Large intestine (tissue), 3 donors: Measurements from ENCODE around the gene RFTN2. TPM values are rescaled to one million over a fixed set of nuclear protein-coding genes. Genes with fewer than 3 reads are reported as not detected.
"Not testable (repeated sequence)": the region's sequence is repeated elsewhere in the genome, so short reads cannot be mapped to it uniquely, and the experiment has no call there.

Experiments
- DNase-seq, 2 donors: peaks; one replicate each; pipeline versions ENCODE4 v3.0.0 to v3.0.0-alpha.2; 2013
- H3K27ac ChIP-seq: one replicate; pipeline ENCODE4 v1.5.1; 2013; ENCODE audit warnings: low read length
- H3K27me3 ChIP-seq: 2 replicates; pipeline ENCODE4 v1.6.1; 2013; ENCODE audit warnings: low read length; ENCODE audit not compliant: control insufficient read depth, insufficient read depth
- H3K36me3 ChIP-seq: 2 replicates; pipeline ENCODE4 v1.6.1; 2013; ENCODE audit warnings: low read length; ENCODE audit not compliant: control insufficient read depth, insufficient read depth
- H3K4me1 ChIP-seq: one replicate; pipeline ENCODE4 v1.6.1; 2013; ENCODE audit warnings: low read length; ENCODE audit not compliant: control insufficient read depth, insufficient read depth
- H3K4me3 ChIP-seq: one replicate; pipeline ENCODE4 v1.5.1; 2013; ENCODE audit warnings: low read length
- H3K9me3 ChIP-seq: one replicate; pipeline ENCODE4 v1.6.1; 2013; ENCODE audit warnings: mild to moderate bottlenecking, low read depth, low read length, moderate library complexity; ENCODE audit not compliant: control insufficient read depth
- WGBS: methylation state at CpG from one replicate; pipeline ENCODE4 v1.1.5; 2013; ENCODE audit warnings: low lambda C conversion rate; ENCODE audit not compliant: insufficient coverage; 5-methylcytosine and 5-hydroxymethylcytosine counted together
- polyA plus RNA-seq: library from polyadenylated mRNA; unstranded; fragments of 120-200 nt; gene quantifications from one replicate; pipeline ENCODE4 v1.2.1, GENCODE V29; 2013

The RFTN2 gene
- polyA plus RNA-seq, 1 donor = 4.5 TPM

DNA sequence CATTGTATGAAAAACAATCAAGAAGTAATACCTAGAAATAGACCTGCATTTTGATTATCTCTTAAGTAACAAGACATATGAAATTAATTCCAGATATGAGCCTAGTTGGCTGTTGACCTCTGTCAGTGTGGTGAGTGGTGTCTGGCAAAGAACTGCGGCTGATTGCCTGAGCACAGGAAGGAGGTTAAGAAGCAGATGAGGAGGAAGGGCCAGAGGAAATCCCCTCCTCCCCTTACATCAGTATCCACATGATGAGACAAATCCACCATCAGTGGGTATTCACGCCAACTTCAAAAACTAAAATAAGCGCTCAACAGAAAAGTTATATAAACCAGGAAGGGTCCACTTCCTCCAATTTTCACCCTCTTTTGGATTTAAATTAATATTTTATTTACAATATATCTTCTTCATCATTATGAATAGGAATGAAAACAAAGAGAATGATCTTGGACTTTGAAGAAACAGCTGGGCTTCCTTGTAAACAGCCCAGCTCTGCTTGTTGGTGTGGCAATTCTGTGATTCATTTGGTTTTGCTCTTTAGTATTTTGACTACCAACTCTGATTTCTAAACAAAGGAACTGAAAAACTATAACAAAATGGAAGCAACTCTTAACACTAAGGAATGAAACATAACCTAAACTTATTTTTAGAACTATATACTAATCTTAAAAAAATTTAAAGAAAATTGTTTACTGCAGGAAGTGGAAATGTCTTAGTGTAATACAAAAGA, 27.3 kb downstream of the RFTN2 start:
- Histone ChIP-seq H3K9me3 (no peaks in the 10 kb centered on the region), H3K36me3 (no peaks in the 10 kb centered on the region), H3K27ac (no peak overlapping the region), H3K4me1 (no peaks in the 10 kb centered on the region), H3K27me3 (peaks cover 2% of the 10 kb centered on the region), H3K4me3 (no peak overlapping the region)
- 100% methylated on average over 1 of the region's 3 CpGs for WGBS
- peak in 1 of 2 donors; percentile 6 for DNase-seq

DNA sequence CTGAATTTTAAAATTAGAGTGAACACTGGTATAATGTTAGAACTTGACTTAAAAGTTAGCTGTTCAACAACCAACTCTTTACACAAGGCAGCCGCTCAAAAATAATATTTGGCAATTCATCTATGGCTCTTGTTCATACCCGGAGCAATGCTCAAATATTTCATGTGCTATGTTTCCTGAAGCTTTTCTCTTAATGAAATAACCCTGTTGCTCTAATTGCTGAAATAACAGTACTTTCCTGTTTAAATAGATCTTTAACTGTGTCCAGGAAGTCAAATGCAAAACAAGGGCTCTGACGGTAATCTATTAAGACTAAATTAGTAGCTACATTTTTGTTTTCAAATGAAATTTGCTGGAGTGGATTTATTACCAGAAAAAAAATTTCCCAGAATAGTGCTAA, 33.7 kb downstream of the RFTN2 start:
- DNase-seq = no peak
- Histone ChIP-seq H3K27ac (no peak overlapping the region), H3K4me3 (no peak overlapping the region), H3K27me3 (no peaks in the 10 kb centered on the region), H3K36me3 (peaks cover 3% of the 10 kb centered on the region), H3K9me3 (no peaks in the 10 kb centered on the region), H3K4me1 (no peaks in the 10 kb centered on the region)
- 96% methylated on average over 3 of the region's 3 CpGs for WGBS

DNA sequence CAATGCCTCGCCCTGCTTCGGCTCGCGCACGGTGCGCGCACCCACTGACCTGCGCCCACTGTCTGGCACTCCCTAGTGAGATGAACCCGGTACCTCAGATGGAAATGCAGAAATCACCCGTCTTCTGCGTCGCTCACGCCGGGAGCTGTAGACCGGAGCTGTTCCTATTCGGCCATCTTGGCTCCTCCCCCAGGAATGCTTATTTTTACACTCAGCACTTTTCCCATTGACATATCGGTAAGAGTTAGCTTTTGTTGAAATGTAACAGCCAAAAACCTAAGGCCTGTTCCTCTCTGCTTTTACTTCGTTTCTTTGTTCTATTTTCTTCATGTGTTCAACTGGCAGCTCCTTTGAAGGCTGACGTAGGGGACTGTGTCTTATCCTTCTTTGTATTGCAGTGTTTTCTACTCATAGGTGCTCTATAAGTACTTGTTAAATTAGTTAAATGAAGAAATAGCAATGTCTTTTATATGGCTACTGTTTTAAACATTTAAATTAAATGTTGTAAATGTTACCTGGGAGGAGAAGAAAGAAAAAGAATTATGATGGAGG, 34.7 kb downstream of the RFTN2 start:
- H3K27me3 ChIP-seq, H3K9me3 ChIP-seq, DNase-seq, H3K4me3 ChIP-seq, H3K4me1 ChIP-seq, H3K27ac ChIP-seq, H3K36me3 ChIP-seq: not testable (repeated sequence)
- WGBS = 83% methylated on average over 1 of the region's 19 CpGs

DNA sequence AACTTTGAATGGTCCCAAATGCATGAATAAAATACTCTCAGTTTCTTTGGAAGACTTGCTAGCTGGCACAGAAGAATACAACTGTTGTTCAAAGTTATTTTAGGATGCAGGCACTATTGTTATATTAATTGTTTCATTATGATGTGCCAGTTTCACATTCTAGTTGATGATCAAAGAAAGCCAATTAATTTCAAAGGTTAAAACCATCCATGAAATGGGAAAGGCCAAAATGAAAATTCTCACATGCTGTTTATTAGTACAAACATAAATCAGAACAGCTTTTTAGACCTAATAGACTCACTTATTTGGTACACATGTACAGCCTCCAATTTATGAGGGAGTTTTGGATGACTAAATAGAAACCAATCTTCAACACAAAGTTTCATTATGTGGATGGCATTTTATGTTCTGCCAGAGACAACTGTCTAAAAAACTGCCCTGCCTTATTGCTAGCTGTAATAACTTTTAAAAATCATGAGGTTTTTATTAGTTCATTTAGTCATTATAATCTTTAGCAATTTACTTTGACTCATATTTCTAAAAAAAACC, 42.2 kb downstream of the RFTN2 start:
- no peaks in the 10 kb centered on the region for H3K27me3 ChIP-seq
- no peak overlapping the region for H3K27ac ChIP-seq
- no peaks in the 10 kb centered on the region for H3K4me1 ChIP-seq
- no peak for DNase-seq
- H3K9me3 ChIP-seq = no peaks in the 10 kb centered on the region
- no peaks in the 10 kb centered on the region for H3K36me3 ChIP-seq
- no peak overlapping the region for H3K4me3 ChIP-seq

DNA sequence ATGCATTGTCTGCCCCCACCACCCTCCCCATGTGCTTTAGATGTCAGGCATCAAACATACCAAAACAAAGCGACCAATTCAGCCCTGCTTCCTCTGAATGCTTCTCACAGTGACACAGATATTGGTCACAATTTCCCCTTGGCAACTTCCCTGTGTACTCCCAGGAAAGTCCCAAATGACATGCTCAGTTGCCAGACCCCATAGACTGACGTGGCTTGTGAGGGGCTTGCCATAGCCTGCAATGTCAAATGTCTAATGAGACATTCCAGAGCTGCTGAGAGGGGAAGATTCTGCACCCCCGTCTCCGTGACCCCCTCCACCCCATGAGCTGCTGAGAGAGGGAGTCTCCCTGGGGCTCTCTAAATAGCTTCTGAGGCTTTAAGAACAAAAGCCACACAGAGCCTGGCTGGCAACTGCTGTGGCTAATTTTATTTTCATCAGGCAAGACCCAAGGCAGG, 47.3 kb downstream of the RFTN2 start:
- Histone ChIP-seq H3K4me3 (no peak overlapping the region), H3K27ac (no peak overlapping the region), H3K27me3 (no peaks in the 10 kb centered on the region), H3K4me1 (no peaks in the 10 kb centered on the region), H3K9me3 (no peaks in the 10 kb centered on the region), H3K36me3 (no peaks in the 10 kb centered on the region)
- DNase-seq = peak in 1 of 2 donors; percentile 11
- WGBS = no CpG with 5 or more reads among the region's 4 CpGs

DNA sequence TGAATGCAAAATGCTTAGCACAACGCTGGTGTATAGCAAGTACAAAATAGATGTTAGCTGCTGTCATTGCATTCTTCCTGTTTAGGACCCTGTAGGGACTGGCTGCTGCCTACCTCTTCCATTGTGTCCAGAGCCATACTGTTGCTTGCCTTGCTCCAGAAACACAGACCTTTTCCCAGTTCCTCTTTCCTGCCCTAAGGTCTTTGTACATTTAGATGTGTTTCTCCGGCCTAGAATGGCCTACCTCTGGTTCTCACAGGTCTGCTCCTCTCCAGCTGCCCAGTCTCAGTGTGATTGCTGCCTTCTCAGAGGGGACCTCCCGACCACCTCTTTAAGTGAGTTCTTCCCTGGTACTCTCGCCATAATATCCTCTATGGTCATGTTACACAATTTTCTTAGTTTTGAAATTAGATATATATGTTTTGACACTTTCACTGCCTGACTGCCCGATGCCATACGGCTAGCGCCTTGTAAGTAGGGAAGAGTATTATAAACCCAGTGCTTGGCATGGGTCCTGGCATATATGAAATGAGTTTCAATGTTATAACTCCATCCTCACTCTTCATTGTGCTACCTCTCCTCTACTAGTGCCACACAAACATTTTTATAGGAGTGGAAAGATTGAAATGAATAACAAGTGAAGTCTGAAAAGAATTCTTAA, 48.3 kb downstream of the RFTN2 start:
- no peaks in the 10 kb centered on the region for H3K27me3 ChIP-seq
- H3K4me3 ChIP-seq = no peak overlapping the region
- no peak for DNase-seq
- H3K27ac ChIP-seq = no peak overlapping the region
- H3K9me3 ChIP-seq = no peaks in the 10 kb centered on the region
- no peaks in the 10 kb centered on the region for H3K36me3 ChIP-seq
- WGBS = 100% methylated on average over 2 of the region's 7 CpGs
- no peaks in the 10 kb centered on the region for H3K4me1 ChIP-seq

DNA sequence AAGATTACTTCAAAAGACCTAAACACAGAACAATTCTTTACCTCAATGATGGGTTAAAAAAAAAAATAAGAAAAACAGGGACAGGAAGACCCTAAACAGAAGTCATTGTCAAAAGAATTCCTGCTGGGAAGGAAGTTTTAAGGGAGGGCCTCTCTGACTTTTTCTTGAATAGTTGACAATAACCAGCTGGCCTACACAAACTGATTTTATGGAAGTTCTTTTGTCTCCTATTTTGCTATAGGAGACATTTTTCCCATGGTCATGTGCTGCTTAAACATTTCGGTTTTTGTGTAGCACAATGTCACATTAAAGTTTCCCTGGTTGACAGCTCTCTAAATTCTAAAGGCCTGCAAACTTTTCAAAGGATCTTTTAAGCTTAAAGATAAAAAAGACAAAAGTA, 55.3 kb downstream of the RFTN2 start:
- WGBS = no CpG with 5 or more reads among the region's 1 CpG
- no peak for DNase-seq
- no peak overlapping the region for H3K27ac ChIP-seq
- H3K4me1 ChIP-seq = no peaks in the 10 kb centered on the region
- H3K27me3 ChIP-seq = no peaks in the 10 kb centered on the region
- H3K36me3 ChIP-seq = peaks cover 2% of the 10 kb centered on the region
- no peak overlapping the region for H3K4me3 ChIP-seq
- H3K9me3 ChIP-seq = no peaks in the 10 kb centered on the region

DNA sequence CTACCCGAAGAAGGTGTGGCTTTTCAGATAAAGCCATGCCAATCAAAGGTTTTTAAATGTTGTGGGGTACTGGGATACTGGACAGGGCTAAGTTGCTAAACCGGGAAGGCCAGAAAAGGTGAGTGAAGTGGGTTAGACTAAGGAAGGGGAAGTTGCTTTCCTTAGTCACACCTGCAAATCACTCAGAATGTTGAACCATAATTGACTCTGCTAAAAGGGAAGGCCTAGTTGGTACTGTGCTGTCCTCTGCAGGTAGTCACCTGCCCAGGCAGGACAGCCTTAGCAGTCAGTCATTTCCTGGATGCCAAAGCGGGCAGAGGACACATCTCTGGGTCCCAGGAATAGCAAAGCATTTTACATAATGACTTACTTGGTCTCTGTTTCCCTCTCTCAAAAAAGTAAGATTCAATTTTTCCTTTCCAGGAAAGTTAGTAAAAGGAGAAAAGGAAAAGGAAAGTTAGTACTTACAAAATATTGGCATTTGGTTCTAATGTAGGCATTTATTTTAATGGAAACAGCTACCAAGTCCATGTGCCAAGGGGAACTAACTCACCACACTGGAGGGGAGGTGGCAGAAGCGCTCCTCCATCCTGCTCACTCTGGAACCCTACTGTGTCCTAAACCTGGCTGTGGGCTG, 60.3 kb downstream of the RFTN2 start:
- Histone ChIP-seq H3K36me3 (peaks cover 2% of the 10 kb centered on the region), H3K4me1 (no peaks in the 10 kb centered on the region), H3K9me3 (no peaks in the 10 kb centered on the region), H3K4me3 (no peak overlapping the region), H3K27me3 (no peaks in the 10 kb centered on the region), H3K27ac (no peak overlapping the region)
- WGBS = 20% methylated on average over 1 of the region's 4 CpGs
- peak in 1 of 2 donors; percentile 21 for DNase-seq

DNA sequence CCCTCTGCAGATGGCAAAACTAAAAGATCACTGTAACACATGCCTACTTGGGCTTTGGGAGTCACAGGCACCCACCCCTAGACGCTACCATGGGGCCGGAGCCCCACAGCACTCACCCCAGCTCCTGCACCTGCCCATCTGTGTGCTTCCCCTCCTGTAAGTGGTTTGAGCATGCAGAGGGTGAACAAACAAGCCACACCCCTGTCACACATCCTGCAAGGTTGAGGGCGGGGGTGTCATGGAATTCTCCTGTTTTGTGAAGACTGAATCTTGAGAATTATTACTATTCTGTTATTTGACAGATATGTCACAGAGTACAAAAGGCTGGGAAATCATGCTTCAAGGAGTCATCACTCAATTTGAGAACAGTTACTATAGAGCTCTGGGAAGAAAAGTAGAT, 60.9 kb downstream of the RFTN2 start:
- no peak for DNase-seq
- Histone ChIP-seq H3K27ac (no peak overlapping the region), H3K27me3 (no peaks in the 10 kb centered on the region), H3K9me3 (no peaks in the 10 kb centered on the region), H3K4me3 (no peak overlapping the region), H3K36me3 (peaks cover 2% of the 10 kb centered on the region), H3K4me1 (no peaks in the 10 kb centered on the region)
- WGBS = 20% methylated on average over 1 of the region's 3 CpGs

DNA sequence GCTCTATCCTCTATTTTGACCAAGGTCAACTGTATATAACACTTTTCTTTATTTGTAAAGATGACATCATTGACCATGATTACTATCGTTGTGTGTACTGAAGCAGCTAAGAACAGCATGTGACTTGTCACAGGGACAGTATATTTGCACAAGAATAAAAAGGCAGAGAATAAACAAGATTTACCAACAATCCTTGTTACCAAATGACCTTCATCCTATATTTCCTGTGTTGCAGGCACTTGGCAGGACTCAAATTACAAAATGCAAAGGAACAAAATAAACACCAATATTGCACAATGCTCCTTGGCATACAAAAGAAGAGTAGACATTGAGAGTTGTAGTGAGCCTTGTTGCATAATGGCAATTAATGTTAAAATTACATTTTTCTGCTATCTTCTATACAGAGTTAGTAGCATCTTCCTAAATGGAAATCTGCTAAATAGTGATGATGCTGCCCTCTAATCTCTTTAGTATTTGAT, 61.8 kb downstream of the RFTN2 start:
- Histone ChIP-seq H3K4me1 (no peaks in the 10 kb centered on the region), H3K36me3 (peaks cover 2% of the 10 kb centered on the region), H3K4me3 (no peak overlapping the region), H3K9me3 (no peaks in the 10 kb centered on the region), H3K27ac (no peak overlapping the region), H3K27me3 (no peaks in the 10 kb centered on the region)
- WGBS = 17% methylated on average over 1 of the region's 1 CpG
- no peak for DNase-seq
